ENCODE data around the gene C1orf53. TPM values are rescaled to one million over a fixed set of nuclear protein-coding genes. Genes with fewer than 3 reads are reported as not detected.
A peak's percentile ranks its signal among the peaks of the same experiment; 100 is the strongest.

Gene C1orf53
- total RNA-seq, 1 donor from 2014 or later = 1.4 TPM

- TF ChIP-seq EZH2phosphoT487 (IDR thresholded peaks at IDR 0.05) = no peak
- TF ChIP-seq EZH2 (IDR thresholded peaks at IDR 0.05) = no peak
- TF ChIP-seq CTCF (IDR thresholded peaks at IDR 0.05) = no peak
- H3K4me3 ChIP-seq = no peak overlapping the region
- H2AFZ ChIP-seq (replicated peaks) = no peak overlapping the region
- Mint-ChIP-seq H3K27me3 (ENCODE audit: insufficient read depth, low read depth) (peaks cover 2% of the 10 kb centered on the region), H3K4me3 (no peak overlapping the region), H3K36me3 (no peaks in the 10 kb centered on the region), H3K27ac (no peak overlapping the region), H3K9me3 (no peaks in the 10 kb centered on the region), H3K4me1 (no peaks in the 10 kb centered on the region)
- no peaks in the 10 kb centered on the region for H4K20me1 ChIP-seq (ENCODE audit: low read depth)
- DNase-seq (ENCODE audit: low spot score) = no peak
- no peak overlapping the region for H3K9ac ChIP-seq
- no peaks in the 10 kb centered on the region for H3F3A ChIP-seq (ENCODE audit: low read depth)
- H3K79me2 ChIP-seq (ENCODE audit: low read depth) = no peaks in the 10 kb centered on the region
- no peaks in the 10 kb centered on the region for H3K36me3 ChIP-seq
- H3K4me1 ChIP-seq = no peaks in the 10 kb centered on the region
- no peaks in the 10 kb centered on the region for H3K27me3 ChIP-seq
- no peak overlapping the region for H3K4me2 ChIP-seq
- no peaks in the 10 kb centered on the region for H3K9me3 ChIP-seq (ENCODE audit: low read depth)
- no peak overlapping the region for H3K27ac ChIP-seq
These were observed 18.3 kb upstream of the C1orf53 start for GRCh38 chr1:197884173-197884572.

DNA sequence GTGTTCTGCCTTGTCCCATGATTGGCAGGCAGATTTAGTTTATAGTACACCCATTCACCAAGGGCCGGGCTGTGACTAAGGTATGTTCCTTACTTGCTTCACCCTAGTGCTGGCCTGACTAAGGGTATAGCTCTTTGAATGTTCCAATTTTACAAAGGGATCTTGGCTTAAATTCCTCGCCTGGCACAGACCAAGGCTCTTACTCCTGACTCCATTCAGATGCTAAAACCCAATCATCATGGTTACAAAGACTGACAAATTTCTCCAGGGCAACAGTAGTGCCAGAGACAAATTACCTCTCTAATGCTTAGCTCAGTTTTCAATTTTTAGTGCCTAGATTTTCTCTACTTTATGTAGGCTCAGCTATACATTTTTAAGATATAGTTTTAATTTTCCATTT is 11.5 kb upstream of the C1orf53 start:
- Histone ChIP-seq H3K4me2 (no peak overlapping the region), H3K27ac (no peak overlapping the region), H3F3A (ENCODE audit: low read depth) (no peaks in the 10 kb centered on the region), H3K9me3 (ENCODE audit: low read depth) (no peaks in the 10 kb centered on the region), H2AFZ (replicated peaks) (no peak overlapping the region), H4K20me1 (ENCODE audit: low read depth) (no peaks in the 10 kb centered on the region), H3K9ac (no peak overlapping the region), H3K4me3 (no peak overlapping the region), H3K79me2 (ENCODE audit: low read depth) (no peaks in the 10 kb centered on the region), H3K27me3 (no peaks in the 10 kb centered on the region), H3K4me1 (no peaks in the 10 kb centered on the region), H3K36me3 (no peaks in the 10 kb centered on the region)
- Mint-ChIP-seq H3K4me3 (no peak overlapping the region), H3K27me3 (ENCODE audit: insufficient read depth, low read depth) (no peaks in the 10 kb centered on the region), H3K4me1 (no peaks in the 10 kb centered on the region), H3K36me3 (no peaks in the 10 kb centered on the region), H3K27ac (no peak overlapping the region), H3K9me3 (no peaks in the 10 kb centered on the region)
- TF ChIP-seq CTCF (IDR thresholded peaks at IDR 0.05) = no peak
- TF ChIP-seq EZH2phosphoT487 (IDR thresholded peaks at IDR 0.05) = no peak
- no peak for TF ChIP-seq EZH2 (IDR thresholded peaks at IDR 0.05)
- DNase-seq (ENCODE audit: low spot score) = peak; percentile 4

DNA sequence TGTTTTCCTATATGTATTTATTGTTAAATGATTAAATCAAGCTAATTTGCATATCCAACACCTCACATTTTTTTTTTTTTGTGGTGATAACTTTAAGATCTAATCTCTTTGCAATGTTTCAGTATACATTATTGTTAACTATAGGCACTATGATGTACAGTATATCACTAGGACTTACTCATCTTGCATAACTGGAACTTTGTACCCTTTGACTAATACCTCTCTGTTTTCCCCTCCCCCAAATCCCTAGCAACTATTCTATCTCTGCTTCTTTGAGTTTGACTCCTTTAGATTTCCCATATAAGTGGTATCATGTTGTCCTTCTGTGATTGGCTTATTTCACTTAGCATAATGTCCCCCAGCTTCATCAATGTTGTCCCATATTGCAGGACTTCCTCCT is 9.7 kb upstream of the C1orf53 start:
- H3K79me2 ChIP-seq (ENCODE audit: low read depth) = no peaks in the 10 kb centered on the region
- Mint-ChIP-seq H3K4me1 (no peaks in the 10 kb centered on the region), H3K27me3 (ENCODE audit: insufficient read depth, low read depth) (no peaks in the 10 kb centered on the region), H3K36me3 (no peaks in the 10 kb centered on the region), H3K4me3 (no peak overlapping the region), H3K9me3 (no peaks in the 10 kb centered on the region), H3K27ac (no peak overlapping the region)
- H4K20me1 ChIP-seq (ENCODE audit: low read depth) = no peaks in the 10 kb centered on the region
- no peak overlapping the region for H2AFZ ChIP-seq (replicated peaks)
- no peaks in the 10 kb centered on the region for H3K4me1 ChIP-seq
- no peaks in the 10 kb centered on the region for H3K36me3 ChIP-seq
- no peak overlapping the region for H3K9ac ChIP-seq
- H3K4me2 ChIP-seq = no peak overlapping the region
- DNase-seq (ENCODE audit: low spot score) = no peak
- no peak overlapping the region for H3K27ac ChIP-seq
- H3K27me3 ChIP-seq = peaks cover 8% of the 10 kb centered on the region
- H3F3A ChIP-seq (ENCODE audit: low read depth) = no peaks in the 10 kb centered on the region
- no peaks in the 10 kb centered on the region for H3K9me3 ChIP-seq (ENCODE audit: low read depth)
- TF ChIP-seq CTCF (IDR thresholded peaks at IDR 0.05) (no peak), EZH2phosphoT487 (IDR thresholded peaks at IDR 0.05) (no peak), EZH2 (IDR thresholded peaks at IDR 0.05) (no peak)
- no peak overlapping the region for H3K4me3 ChIP-seq
